Small intestine (tissue), 7 donors: ENCODE measurements around the gene PIP5KL1. TPM values are rescaled to one million over a fixed set of nuclear protein-coding genes. Genes with fewer than 3 reads are reported as not detected.

ENCODE experiments used
- DNase-seq, 2 donors: peaks; one replicate each; pipeline versions ENCODE4 v3.0.0 to v3.0.0-alpha.2; 2013
- FAIRE-seq: peaks from 2 replicates; lab custom pipeline; 2012; peaks lifted over from hg19 to GRCh38; lab: Jason Lieb, UNC
- H3K27ac ChIP-seq, 3 donors: one replicate each; pipeline ENCODE4 v1.5.1; 2013; ENCODE audit warnings: low read length in 2 of 3, mild to moderate bottlenecking in 2 of 3, control low read depth in 1 of 3, inconsistent platforms in 1 of 3, low read depth in 1 of 3, moderate library complexity in 1 of 3
- H3K27me3 ChIP-seq, 3 donors: one replicate each; pipeline ENCODE4 v1.6.1; 2013; ENCODE audit warnings: low read length in 3 of 3, inconsistent platforms in 1 of 3; ENCODE audit not compliant: control insufficient read depth in 3 of 3, insufficient read depth in 3 of 3
- H3K36me3 ChIP-seq, 3 donors: one replicate each; pipeline ENCODE4 v1.6.1; 2013; ENCODE audit warnings: low read length in 3 of 3, inconsistent platforms in 1 of 3, low read depth in 1 of 3, mild to moderate bottlenecking in 1 of 3, moderate library complexity in 1 of 3; ENCODE audit not compliant: control insufficient read depth in 3 of 3, insufficient read depth in 2 of 3
- H3K4me1 ChIP-seq, 3 donors: one replicate each; pipeline ENCODE4 v1.6.1; 2013; ENCODE audit warnings: low read length in 2 of 3, inconsistent platforms in 1 of 3, low read depth in 1 of 3, mild to moderate bottlenecking in 1 of 3, moderate library complexity in 1 of 3; ENCODE audit not compliant: control insufficient read depth in 3 of 3, insufficient read depth in 2 of 3
- H3K4me3 ChIP-seq, 3 donors: one replicate each; pipeline ENCODE4 v1.5.1; 2013; ENCODE audit warnings: low read length in 3 of 3, control low read depth in 1 of 3, inconsistent platforms in 1 of 3, low read depth in 1 of 3, mild to moderate bottlenecking in 1 of 3, moderate library complexity in 1 of 3
- H3K9me3 ChIP-seq, 2 donors: one replicate each; pipeline ENCODE4 v1.6.1; 2013; ENCODE audit warnings: low read depth in 1 of 2, low read length in 1 of 2; ENCODE audit not compliant: control insufficient read depth in 2 of 2, insufficient read depth in 1 of 2
- WGBS, 3 donors: extraction: QIAGEN DNeasy Blood & Tissue Kit; methylation state at CpG; one replicate each; pipeline ENCODE4 v1.1.7; 2013; 5-methylcytosine and 5-hydroxymethylcytosine counted together
- polyA plus RNA-seq, 4 donors: library from polyadenylated mRNA; stranded (reverse) in 3 of 4; unstranded in 1 of 4; fragments of 200-250 nt in 3 of 4; fragments of 120-200 nt in 1 of 4; gene quantifications; one replicate each; pipeline versions ENCODE4 v1.2.1 to v1.2.3, GENCODE V29; 2013
- donor health status: healthy with polysubstance abuse.
- donor health status: control.
- donor health status: control.
- donor health status: Bipolar disorder and iron deficiency.
- donor health status: healthy.

The PIP5KL1 gene
- polyA plus RNA-seq, 4 donors, result 0.40 to 0.81 (median 0.60) TPM; not detected in 1

- peaks cover 16 to 59% (median 32%) of the 10 kb centered on the region in 3 donors for H3K4me1 ChIP-seq
- H3K27ac ChIP-seq, result no peak overlapping the region
- WGBS, 3 donors, result 93 to 100% (median 97%) methylated on average over 1 of the region's 1 CpG
- no peaks in the 10 kb centered on the region for H3K9me3 ChIP-seq
- DNase-seq, result no peak
- FAIRE-seq, result no peak
- no peak overlapping the region for H3K4me3 ChIP-seq
- no peaks in the 10 kb centered on the region for H3K27me3 ChIP-seq
- peaks cover 0 to 50% (median 0%) of the 10 kb centered on the region in 3 donors for H3K36me3 ChIP-seq
Measured at GRCh38 chr9:127958728-127959127, 28.2 kb upstream of the PIP5KL1 start.

GRCh38 chr9:127955294-127956015 lies 24.9 kb upstream of the PIP5KL1 start:
- no peak for FAIRE-seq
- H3K27me3 ChIP-seq, result no peaks in the 10 kb centered on the region
- H3K27ac ChIP-seq, result peak overlapping the region; percentile 89 to 97 (median 90)
- WGBS, 3 donors, result 10 to 46% (median 17%) methylated on average over 12 of the region's 12 CpGs
- DNase-seq, result peak; percentile 96 to 99
- peaks cover 21 to 70% (median 29%) of the 10 kb centered on the region in 3 donors for H3K4me1 ChIP-seq
- H3K4me3 ChIP-seq, result no peak overlapping the region
- H3K36me3 ChIP-seq, result peaks cover 0 to 44% (median 0%) of the 10 kb centered on the region in 3 donors
- no peaks in the 10 kb centered on the region for H3K9me3 ChIP-seq

GRCh38 chr9:127954831-127955293 lies 24.3 kb upstream of the PIP5KL1 start:
- H3K4me3 ChIP-seq, result no peak overlapping the region
- FAIRE-seq (no peak), DNase-seq (no peak)
- H3K36me3 ChIP-seq, result peaks cover 0 to 45% (median 2%) of the 10 kb centered on the region in 3 donors
- H3K27ac ChIP-seq, result peak overlapping the region; percentile 89 to 97 (median 90)
- no peaks in the 10 kb centered on the region for H3K9me3 ChIP-seq
- H3K4me1 ChIP-seq, result peaks cover 18 to 68% (median 26%) of the 10 kb centered on the region in 3 donors
- no peaks in the 10 kb centered on the region for H3K27me3 ChIP-seq
- WGBS, 3 donors, result 16 to 55% (median 39%) methylated on average over 13 of the region's 13 CpGs

- no peak overlapping the region for H3K4me3 ChIP-seq
- 65 to 79% (median 68%) methylated on average over 17 of the region's 17 CpGs for whole genome bisulfite sequencing, 3 donors
- H3K36me3 ChIP-seq, result peaks cover 0 to 54% (median 2%) of the 10 kb centered on the region in 3 donors
- peak overlapping the region; percentile 9 to 97 (median 89) for H3K27ac ChIP-seq
- no peaks in the 10 kb centered on the region for H3K9me3 ChIP-seq
- FAIRE-seq, result no peak
- H3K27me3 ChIP-seq, result no peaks in the 10 kb centered on the region
- H3K4me1 ChIP-seq, result peaks cover 18 to 67% (median 26%) of the 10 kb centered on the region in 3 donors
- DNase-seq, result no peak
Measured at GRCh38 chr9:127953768-127954505, 23.4 kb upstream of the PIP5KL1 start.

GRCh38 chr9:127953154-127953553 lies 22.6 kb upstream of the PIP5KL1 start:
- no peak overlapping the region for H3K4me3 ChIP-seq
- no peaks in the 10 kb centered on the region for H3K27me3 ChIP-seq
- H3K9me3 ChIP-seq, result no peaks in the 10 kb centered on the region
- FAIRE-seq (no peak), DNase-seq (peak in 1 of 2 donors; percentile 55)
- peaks cover 18 to 67% (median 26%) of the 10 kb centered on the region in 3 donors for H3K4me1 ChIP-seq
- WGBS, 3 donors, result 87 to 94% (median 90%) methylated on average over 1 of the region's 1 CpG
- peak overlapping the region in 2 of 3 donors; percentile 51 to 70 for H3K27ac ChIP-seq
- H3K36me3 ChIP-seq, result peaks cover 0 to 62% (median 5%) of the 10 kb centered on the region in 3 donors

GRCh38 chr9:127950513-127951289 lies 20.1 kb upstream of the PIP5KL1 start:
- Histone ChIP-seq H3K4me1 (peaks cover 17 to 71% (median 23%) of the 10 kb centered on the region in 3 donors), H3K9me3 (peaks cover 0 to 3% of the 10 kb centered on the region in 2 donors), H3K36me3 (peaks cover 0 to 86% (median 12%) of the 10 kb centered on the region in 3 donors), H3K4me3 (no peak overlapping the region), H3K27ac (peak overlapping the region in 1 of 3 donors; percentile 52), H3K27me3 (no peaks in the 10 kb centered on the region)
- 45 to 63% (median 49%) methylated on average over 21 of the region's 21 CpGs for WGBS, 3 donors
- DNase-seq, result no peak
- no peak for FAIRE-seq

GRCh38 chr9:127949827-127950512 lies 19.4 kb upstream of the PIP5KL1 start:
- 62 to 72% (median 64%) methylated on average over 17 of the region's 17 CpGs for WGBS, 3 donors
- DNase-seq, result no peak
- FAIRE-seq, result no peak
- peaks cover 0 to 91% (median 17%) of the 10 kb centered on the region in 3 donors for H3K36me3 ChIP-seq
- H3K27ac ChIP-seq, result peak overlapping the region in 1 of 3 donors; percentile 52
- peaks cover 17 to 64% (median 20%) of the 10 kb centered on the region in 3 donors for H3K4me1 ChIP-seq
- H3K9me3 ChIP-seq, result peaks cover 0 to 3% of the 10 kb centered on the region in 2 donors
- H3K4me3 ChIP-seq, result no peak overlapping the region
- no peaks in the 10 kb centered on the region for H3K27me3 ChIP-seq
